Spleen (tissue), 7 donors: ENCODE measurements around the gene KRTAP10-2.

Source experiments
- POLR2A ChIP-seq, 3 donors: fragments of 450-650 bp; IDR thresholded peaks; one replicate each; pipeline ENCODE4 v1.5.1; 2017; ENCODE audit warnings: antibody characterized with exemption in 3 of 3, mild to moderate bottlenecking in 1 of 3
- POLR2AphosphoS5 ChIP-seq, 3 donors: sonication (generic); formaldehyde crosslinking; IDR thresholded peaks; one replicate each; pipeline ENCODE4 v1.5.1; 2017; ENCODE audit warnings: antibody characterized with exemption in 3 of 3
- TF ChIP-seq, protein P1 (sequence below), 11 experiments: fragments of 200-600 bp in 7 of 11; fragments of 450-650 bp in 4 of 11; sonication (generic) in 4 of 11; IDR thresholded peaks in 8 of 11; conservative IDR thresholded peaks in 3 of 11; 1 replicate in 7 of 11; 2 replicates in 4 of 11; pipeline versions ENCODE4 v1.4.0 to v1.8.0; 2016 to 2021; ENCODE audit warnings: antibody characterized with exemption in 11 of 11, inconsistent platforms in 4 of 11, mild to moderate bottlenecking in 1 of 11
- donor health status: DM: no; HTN: no; CAD: no; lungs with moderate emphysema.
- donor health status: DM: no; HTN: no; CAD: no.
- donor health status: DM: no; HTN: no; CAD: no.

DNA sequence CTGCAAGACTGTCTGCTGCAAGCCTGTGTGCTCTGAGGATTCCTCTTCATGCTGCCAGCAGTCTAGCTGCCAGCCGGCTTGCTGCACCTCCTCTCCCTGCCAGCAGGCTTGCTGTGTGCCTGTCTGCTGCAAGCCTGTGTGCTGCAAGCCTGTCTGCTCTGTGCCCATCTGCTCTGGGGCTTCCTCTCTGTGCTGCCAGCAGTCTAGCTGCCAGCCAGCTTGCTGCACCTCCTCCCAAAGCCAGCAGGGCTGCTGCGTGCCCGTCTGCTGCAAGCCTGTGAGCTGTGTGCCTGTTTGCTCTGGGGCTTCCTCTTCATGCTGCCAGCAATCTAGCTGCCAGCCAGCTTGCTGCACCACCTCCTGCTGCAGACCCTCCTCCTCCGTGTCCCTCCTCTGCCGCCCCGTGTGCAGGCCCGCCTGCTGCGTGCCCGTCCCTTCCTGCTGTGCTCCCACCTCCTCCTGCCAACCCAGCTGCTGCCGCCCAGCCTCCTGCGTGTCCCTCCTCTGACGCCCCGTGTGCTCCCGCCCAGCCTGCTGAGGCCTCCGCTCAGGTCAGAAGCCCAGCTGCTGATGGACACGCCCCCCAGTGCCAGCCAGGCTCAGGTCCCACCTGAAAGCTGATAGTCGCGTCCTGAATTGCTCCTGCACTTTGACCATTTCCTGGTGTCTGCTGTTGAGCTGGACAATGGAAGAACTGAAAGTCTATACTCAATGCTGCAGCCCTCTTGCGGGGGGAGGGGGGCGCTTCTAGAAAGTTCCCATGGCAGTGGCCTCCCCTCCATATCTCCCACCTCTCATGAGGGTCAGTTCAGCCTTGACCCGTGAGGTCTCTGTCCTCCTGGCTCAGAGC, 23.4 kb upstream of the KRTAP10-2 start:
- TF ChIP-seq, protein P1, sequence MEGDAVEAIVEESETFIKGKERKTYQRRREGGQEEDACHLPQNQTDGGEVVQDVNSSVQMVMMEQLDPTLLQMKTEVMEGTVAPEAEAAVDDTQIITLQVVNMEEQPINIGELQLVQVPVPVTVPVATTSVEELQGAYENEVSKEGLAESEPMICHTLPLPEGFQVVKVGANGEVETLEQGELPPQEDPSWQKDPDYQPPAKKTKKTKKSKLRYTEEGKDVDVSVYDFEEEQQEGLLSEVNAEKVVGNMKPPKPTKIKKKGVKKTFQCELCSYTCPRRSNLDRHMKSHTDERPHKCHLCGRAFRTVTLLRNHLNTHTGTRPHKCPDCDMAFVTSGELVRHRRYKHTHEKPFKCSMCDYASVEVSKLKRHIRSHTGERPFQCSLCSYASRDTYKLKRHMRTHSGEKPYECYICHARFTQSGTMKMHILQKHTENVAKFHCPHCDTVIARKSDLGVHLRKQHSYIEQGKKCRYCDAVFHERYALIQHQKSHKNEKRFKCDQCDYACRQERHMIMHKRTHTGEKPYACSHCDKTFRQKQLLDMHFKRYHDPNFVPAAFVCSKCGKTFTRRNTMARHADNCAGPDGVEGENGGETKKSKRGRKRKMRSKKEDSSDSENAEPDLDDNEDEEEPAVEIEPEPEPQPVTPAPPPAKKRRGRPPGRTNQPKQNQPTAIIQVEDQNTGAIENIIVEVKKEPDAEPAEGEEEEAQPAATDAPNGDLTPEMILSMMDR (IDR thresholded peaks at IDR 0.05 in 8 of 11, conservative IDR thresholded peaks at IDR 0.05 in 3 of 11), result peak in 1 of 11 experiments; percentile 15
- TF ChIP-seq POLR2A (IDR thresholded peaks at IDR 0.05) (no peak), POLR2AphosphoS5 (IDR thresholded peaks at IDR 0.05) (no peak)
